ENCODE results near the gene GSTT2B.
"Not testable (repeated sequence)": the region's sequence is repeated elsewhere in the genome, so short reads cannot be mapped to it uniquely, and the experiment has no call there.

GSTT2B gene

GRCh38 chr22:23961084-23961771 lies at the start of gene GSTT2B:
GSTT2B (minus strand) TSS chr22:23961195; CDS start chr22:23961131, 64 bp downstream.
- not testable (repeated sequence) for DNase-seq (ENCODE audit: low read depth in 2 of 3, low spot score in 2 of 3)

- DNase-seq (ENCODE audit: low read depth in 2 of 3, low spot score in 2 of 3) = no peak
These were observed 49.0 kb upstream of the GSTT2B start for GRCh38 chr22:24010018-24010391.

GRCh38 chr22:24009227-24010017 lies 48.4 kb upstream of the GSTT2B start:
- no peak for DNase-seq (ENCODE audit: low read depth in 2 of 3, low spot score in 2 of 3)

GRCh38 chr22:24008381-24009226 lies 47.6 kb upstream of the GSTT2B start:
- DNase-seq (ENCODE audit: low read depth in 2 of 3, low spot score in 2 of 3) = no peak

- DNase-seq (ENCODE audit: low read depth in 2 of 3, low spot score in 2 of 3) = no peak
These were observed 47.0 kb upstream of the GSTT2B start for GRCh38 chr22:24008022-24008283.

GRCh38 chr22:24007253-24008021 lies 46.4 kb upstream of the GSTT2B start:
- DNase-seq (ENCODE audit: low read depth in 2 of 3, low spot score in 2 of 3) = no peak

GRCh38 chr22:24006914-24007214 lies 45.9 kb upstream of the GSTT2B start:
- DNase-seq (ENCODE audit: low read depth in 2 of 3, low spot score in 2 of 3) = no peak

- no peak for DNase-seq (ENCODE audit: low read depth in 2 of 3, low spot score in 2 of 3)
These were observed 45.4 kb upstream of the GSTT2B start for GRCh38 chr22:24006207-24006913.

- DNase-seq (ENCODE audit: low read depth in 2 of 3, low spot score in 2 of 3) = no peak
These were observed 44.2 kb upstream of the GSTT2B start, which contains the start of gene GSTT4 for GRCh38 chr22:24005201-24005600. GSTT4 (minus strand) TSS chr22:24005453; CDS start chr22:24005356, 97 bp downstream.

GRCh38 chr22:24003887-24004286 lies 42.9 kb upstream of the GSTT2B start:
- DNase-seq (ENCODE audit: low read depth in 2 of 3, low spot score in 2 of 3) = no peak

- no peak for DNase-seq (ENCODE audit: low read depth in 2 of 3, low spot score in 2 of 3)
These were observed 41.9 kb upstream of the GSTT2B start for GRCh38 chr22:24002851-24003250.

GRCh38 chr22:24002272-24002671 lies 41.3 kb upstream of the GSTT2B start:
- no peak for DNase-seq (ENCODE audit: low read depth in 2 of 3, low spot score in 2 of 3)

- DNase-seq (ENCODE audit: low read depth in 2 of 3, low spot score in 2 of 3) = no peak
These were observed 40.3 kb upstream of the GSTT2B start for GRCh38 chr22:24001314-24001713.

GRCh38 chr22:23999779-24000178 lies 38.8 kb upstream of the GSTT2B start:
- DNase-seq (ENCODE audit: low read depth in 2 of 3, low spot score in 2 of 3) = not testable (repeated sequence)

- no peak for DNase-seq (ENCODE audit: low read depth in 2 of 3, low spot score in 2 of 3)
These were observed 36.1 kb upstream of the GSTT2B start for GRCh38 chr22:23997092-23997491.

- not testable (repeated sequence) for DNase-seq (ENCODE audit: low read depth in 2 of 3, low spot score in 2 of 3)
These were observed 32.7 kb upstream of the GSTT2B start for GRCh38 chr22:23993581-23994177.

GRCh38 chr22:23993080-23993479 lies 32.1 kb upstream of the GSTT2B start:
- DNase-seq (ENCODE audit: low read depth in 2 of 3, low spot score in 2 of 3) = not testable (repeated sequence)

- DNase-seq (ENCODE audit: low read depth in 2 of 3, low spot score in 2 of 3) = not testable (repeated sequence)
These were observed 28.7 kb upstream of the GSTT2B start for GRCh38 chr22:23989583-23990244.

GRCh38 chr22:23986538-23987178 lies 25.7 kb upstream of the GSTT2B start:
- not testable (repeated sequence) for DNase-seq (ENCODE audit: low read depth in 2 of 3, low spot score in 2 of 3)
